Measurements from ENCODE around the gene ABR.
A peak's percentile ranks its signal among the peaks of the same experiment; 100 is the strongest.

ABR gene

GRCh38 chr17:1043601-1044251 is 136.1 kb downstream of the ABR start:
- no peak for DNase-seq

GRCh38 chr17:1042486-1042885 is 137.3 kb downstream of the ABR start:
- DNase-seq: no peak

GRCh38 chr17:1041746-1042145 is 138.0 kb downstream of the ABR start:
- DNase-seq: no peak

GRCh38 chr17:1040216-1040600 is 139.6 kb downstream of the ABR start:
- no peak for DNase-seq

GRCh38 chr17:1039511-1040215 is 140.1 kb downstream of the ABR start:
- peak; percentile 65 for DNase-seq

- DNase-seq: no peak
Measured at GRCh38 chr17:1039123-1039507, 140.7 kb downstream of the ABR start.

- DNase-seq: no peak
Measured at GRCh38 chr17:1038459-1039122, 141.2 kb downstream of the ABR start.

- no peak for DNase-seq
Measured at GRCh38 chr17:1037238-1037879, 142.4 kb downstream of the ABR start.

GRCh38 chr17:1036845-1037237 is 142.9 kb downstream of the ABR start:
- DNase-seq: no peak

- no peak for DNase-seq
Measured at GRCh38 chr17:1036171-1036844, 143.5 kb downstream of the ABR start.

- no peak for DNase-seq
Measured at GRCh38 chr17:1035546-1036170, 144.1 kb downstream of the ABR start.

GRCh38 chr17:1034652-1035210 is 145.1 kb downstream of the ABR start:
- no peak for DNase-seq

- peak; percentile 28 for DNase-seq
Measured at GRCh38 chr17:1033503-1033902, 146.3 kb downstream of the ABR start.

- no peak for DNase-seq
Measured at GRCh38 chr17:1032391-1032790, 147.4 kb downstream of the ABR start.

GRCh38 chr17:1031711-1032110 is 148.1 kb downstream of the ABR start:
- DNase-seq: no peak

- no peak for DNase-seq
Measured at GRCh38 chr17:1030684-1031532, 148.9 kb downstream of the ABR start.

GRCh38 chr17:1029922-1030644 is 149.7 kb downstream of the ABR start:
- DNase-seq: no peak

GRCh38 chr17:1029196-1029921 is 150.4 kb downstream of the ABR start:
- no peak for DNase-seq

- no peak for DNase-seq
Measured at GRCh38 chr17:1027044-1027443, 152.7 kb downstream of the ABR start.

GRCh38 chr17:1026599-1026975 is 153.2 kb downstream of the ABR start:
- DNase-seq: no peak

Measured in hematopoietic multipotent progenitor cell treated with erythropoietin and hydrocortisone succinate and interleukin-3 and kit ligand, for 6 days (in vitro differentiated cells).